Esophagus mucosa (tissue), 1 donor: Measurements from ENCODE around the gene ZFP42. TPM values are rescaled to one million over a fixed set of nuclear protein-coding genes. Genes with fewer than 3 reads are reported as not detected.
"Not testable (repeated sequence)": the region's sequence is repeated elsewhere in the genome, so short reads cannot be mapped to it uniquely, and the experiment has no call there.

Source experiments
- ATAC-seq: fragments of 200-7000 bp; cut with Tn5 transposase; one replicate; pipeline ENCODE4 v1.9.1; 2020
- total RNA-seq: library from RNA; stranded (reverse); gene quantifications from one replicate; pipeline ENCODE4 v1.2.4, GENCODE V29; 2023
- donor health status: DM: yes; HTN: yes; CAD: no.

ZFP42 gene
- not detected for total RNA-seq

- ATAC-seq = peak; percentile 51
Measured at GRCh38 chr4:187995322-187996207, at the start of gene ZFP42. TSS of gene ZFP42 (plus strand) at chr4:187995771. CDS start at chr4:188002808, 7,037 bp downstream.

GRCh38 chr4:187961171-187961570 lies 34.4 kb upstream of the ZFP42 start:
- no peak for ATAC-seq

- no peak for ATAC-seq
Measured at GRCh38 chr4:187961961-187962360, 33.6 kb upstream of the ZFP42 start.

GRCh38 chr4:187962926-187963325 lies 32.6 kb upstream of the ZFP42 start:
- no peak for ATAC-seq

- no peak for ATAC-seq
Measured at GRCh38 chr4:187965726-187966125, 29.8 kb upstream of the ZFP42 start.

GRCh38 chr4:187972135-187972534 lies 23.4 kb upstream of the ZFP42 start:
- ATAC-seq = no peak

- no peak for ATAC-seq
Measured at GRCh38 chr4:187983746-187984145, 11.8 kb upstream of the ZFP42 start.

GRCh38 chr4:187992971-187993370 lies 2.6 kb upstream of the ZFP42 start:
- no peak for ATAC-seq

- no peak for ATAC-seq
Measured at GRCh38 chr4:187993827-187994226, 1.7 kb upstream of the ZFP42 start.

- no peak for ATAC-seq
Measured at GRCh38 chr4:187996502-187997177, 1.1 kb downstream of the ZFP42 start.

- ATAC-seq = not testable (repeated sequence)
Measured at GRCh38 chr4:187997991-187998390, 2.4 kb downstream of the ZFP42 start.

GRCh38 chr4:187999406-187999932 lies 3.9 kb downstream of the ZFP42 start:
- ATAC-seq = no peak

- ATAC-seq = no peak
Measured at GRCh38 chr4:188002323-188002722, 6.8 kb downstream of the ZFP42 start.

GRCh38 chr4:188002751-188003150 lies 7.2 kb downstream of the ZFP42 start:
- peak; percentile 20 for ATAC-seq

- no peak for ATAC-seq
Measured at GRCh38 chr4:188005561-188005960, 10.0 kb downstream of the ZFP42 start.

- ATAC-seq = no peak
Measured at GRCh38 chr4:188006285-188006848, 10.8 kb downstream of the ZFP42 start.

GRCh38 chr4:188008377-188008776 lies 12.8 kb downstream of the ZFP42 start:
- no peak for ATAC-seq

- ATAC-seq = no peak
Measured at GRCh38 chr4:188012426-188012945, 16.9 kb downstream of the ZFP42 start.

- no peak for ATAC-seq
Measured at GRCh38 chr4:188015025-188015940, 19.7 kb downstream of the ZFP42 start.

GRCh38 chr4:188016754-188017153 lies 21.2 kb downstream of the ZFP42 start:
- ATAC-seq = no peak

GRCh38 chr4:188018262-188018661 lies 22.7 kb downstream of the ZFP42 start:
- no peak for ATAC-seq
